NT2/D1 (cell line): ENCODE results near the gene TMEM145.

Experiments used
- DNase-seq: peaks from one replicate; pipeline ENCODE4 v3.0.0-alpha.2; 2011; ENCODE audit warnings: low read depth, low spot score
- H3K27me3 ChIP-seq: 2 replicates; pipeline ENCODE4 v1.6.0; 2011; ENCODE audit warnings: mild to moderate bottlenecking; ENCODE audit not compliant: insufficient read length, insufficient read depth
- H3K36me3 ChIP-seq: 2 replicates; pipeline ENCODE4 v1.6.1; 2011; ENCODE audit warnings: mild to moderate bottlenecking, low read length, mixed read lengths; ENCODE audit not compliant: insufficient read depth, insufficient read length
- H3K4me1 ChIP-seq: 2 replicates; pipeline ENCODE4 v1.5.1; 2011; ENCODE audit not compliant: insufficient read depth, insufficient read length
- H3K4me3 ChIP-seq: 2 replicates; pipeline ENCODE4 v1.5.1; 2011; ENCODE audit warnings: low read depth; ENCODE audit not compliant: insufficient read length
- H3K9ac ChIP-seq: 2 replicates; pipeline ENCODE4 v1.6.0; 2011; ENCODE audit warnings: low read depth; ENCODE audit not compliant: insufficient read length
- H3K9me3 ChIP-seq: 2 replicates; pipeline ENCODE4 v1.5.1; 2011; ENCODE audit warnings: mild to moderate bottlenecking, low read length; ENCODE audit not compliant: insufficient read depth
- SUZ12 ChIP-seq: IDR thresholded peaks from 2 replicates; pipeline ENCODE4 v1.6.1; 2011; ENCODE audit not compliant: insufficient read length, insufficient read depth; ENCODE audit errors: extremely low read depth
- YY1 ChIP-seq: IDR thresholded peaks from 2 replicates; pipeline ENCODE4 v1.6.1; 2011; ENCODE audit not compliant: insufficient read length, insufficient read depth
- ZNF274 ChIP-seq: IDR thresholded peaks from 2 replicates; pipeline ENCODE4 v1.6.1; 2011; ENCODE audit warnings: mild to moderate bottlenecking, low read depth, low read length

TMEM145 gene

DNA sequence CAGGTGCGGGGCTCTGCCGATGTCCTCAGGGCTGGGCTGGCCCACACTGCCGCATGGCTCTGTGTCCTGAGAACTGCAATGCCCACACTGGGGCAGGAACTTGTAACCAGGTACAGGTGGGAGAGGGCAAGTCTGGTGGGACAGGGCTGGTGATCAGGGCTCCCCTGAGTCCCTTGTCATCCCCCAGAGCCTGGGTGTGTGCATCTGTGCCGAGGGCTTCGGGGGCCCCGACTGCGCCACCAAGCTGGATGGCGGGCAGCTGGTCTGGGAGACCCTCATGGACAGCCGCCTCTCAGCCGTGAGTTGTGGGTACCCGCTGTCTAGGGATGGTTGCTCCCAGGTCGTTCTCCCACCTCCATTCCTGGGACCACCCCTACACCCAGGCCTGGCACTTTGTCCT, 42.8 kb downstream of the TMEM145 start:
- peaks cover 46% of the 10 kb centered on the region for H3K36me3 ChIP-seq
- H3K9ac ChIP-seq, result no peak overlapping the region
- no peaks in the 10 kb centered on the region for H3K27me3 ChIP-seq
- TF ChIP-seq YY1, result no peak
- TF ChIP-seq ZNF274, result no peak
- TF ChIP-seq SUZ12, result no peak
- H3K4me3 ChIP-seq, result no peak overlapping the region
- H3K9me3 ChIP-seq, result no peaks in the 10 kb centered on the region
- no peak for DNase-seq
- H3K4me1 ChIP-seq, result peaks cover under 1% of the 10 kb centered on the region

DNA sequence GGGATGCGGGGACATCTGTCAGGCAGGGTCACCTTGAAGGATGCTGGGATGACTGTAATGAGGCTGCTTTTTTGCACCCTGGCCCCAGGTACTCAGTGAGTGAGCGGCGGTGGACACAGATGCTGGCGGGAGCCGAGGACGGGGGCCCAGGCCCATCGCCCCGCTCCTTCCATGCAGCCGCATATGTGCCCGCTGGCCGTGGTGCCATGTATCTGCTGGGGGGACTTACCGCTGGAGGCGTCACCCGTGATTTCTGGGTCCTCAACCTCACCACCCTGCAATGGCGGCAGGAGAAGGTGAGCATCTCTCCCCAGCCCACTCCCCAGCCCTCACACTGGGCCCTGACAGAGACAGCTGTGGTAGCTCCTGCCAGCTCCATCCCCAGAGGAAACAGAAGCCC, 43.6 kb downstream of the TMEM145 start:
- Histone ChIP-seq H3K4me1 (peaks cover 4% of the 10 kb centered on the region), H3K9me3 (no peaks in the 10 kb centered on the region), H3K36me3 (peaks cover 41% of the 10 kb centered on the region), H3K9ac (no peak overlapping the region), H3K4me3 (no peak overlapping the region), H3K27me3 (no peaks in the 10 kb centered on the region)
- TF ChIP-seq YY1 (no peak), ZNF274 (no peak), SUZ12 (no peak)
- no peak for DNase-seq

DNA sequence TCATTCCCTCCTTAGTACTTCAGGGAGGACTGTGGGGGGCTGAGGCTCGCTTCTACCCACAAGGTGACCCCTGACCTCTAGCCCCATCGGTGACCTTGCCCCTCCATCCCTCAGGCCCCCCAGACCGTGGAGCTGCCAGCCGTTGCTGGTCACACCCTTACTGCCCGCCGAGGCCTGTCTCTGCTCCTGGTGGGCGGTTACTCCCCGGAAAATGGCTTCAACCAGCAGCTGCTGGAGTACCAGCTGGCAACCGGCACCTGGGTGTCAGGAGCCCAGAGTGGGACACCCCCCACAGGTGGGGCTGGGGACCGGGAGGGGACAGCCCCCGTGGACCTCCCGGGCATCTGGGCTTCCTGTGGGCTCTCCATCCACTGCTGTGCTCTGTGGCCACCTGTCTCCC, 44.2 kb downstream of the TMEM145 start:
- no peak for DNase-seq
- Histone ChIP-seq H3K4me3 (no peak overlapping the region), H3K9me3 (no peaks in the 10 kb centered on the region), H3K27me3 (no peaks in the 10 kb centered on the region), H3K4me1 (peaks cover 4% of the 10 kb centered on the region), H3K9ac (no peak overlapping the region), H3K36me3 (peaks cover 45% of the 10 kb centered on the region)
- no peak for TF ChIP-seq YY1
- no peak for TF ChIP-seq ZNF274
- no peak for TF ChIP-seq SUZ12

DNA sequence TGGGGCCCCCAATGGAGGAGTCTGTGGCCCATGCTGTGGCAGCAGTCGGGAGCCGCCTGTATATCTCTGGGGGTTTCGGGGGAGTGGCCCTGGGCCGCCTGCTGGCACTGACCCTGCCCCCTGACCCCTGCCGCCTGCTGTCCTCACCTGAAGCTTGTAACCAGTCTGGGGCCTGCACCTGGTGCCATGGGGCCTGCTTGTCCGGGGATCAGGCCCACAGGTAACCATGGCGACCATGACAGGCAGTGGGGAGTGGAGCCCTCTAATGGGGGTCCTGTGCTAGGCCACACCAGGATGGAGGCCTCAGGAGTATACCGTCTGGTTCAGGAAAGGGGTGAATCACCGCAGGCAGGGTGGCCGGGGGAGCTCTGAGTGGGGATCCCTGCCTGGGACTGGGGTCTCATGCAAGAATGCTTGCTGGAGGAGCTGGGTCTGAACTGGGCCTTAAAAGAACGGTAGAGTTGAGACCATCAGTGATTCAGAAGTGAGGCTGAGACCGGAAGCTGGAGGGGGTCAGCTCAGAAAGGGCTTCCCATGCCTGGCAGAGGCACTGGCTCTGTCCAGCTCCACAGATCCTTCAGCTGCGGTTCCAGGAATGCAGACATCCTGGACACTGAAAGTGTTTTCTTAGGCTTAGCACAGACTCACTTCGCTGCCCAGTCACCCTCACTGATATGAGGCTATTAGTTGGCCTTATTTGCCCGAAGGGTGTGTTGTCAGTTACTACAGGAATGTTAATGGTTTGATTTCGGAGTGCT, 47.9 kb downstream of the TMEM145 start:
- TF ChIP-seq ZNF274 (no peak), SUZ12 (no peak), YY1 (no peak)
- H3K36me3 ChIP-seq, result peaks cover 50% of the 10 kb centered on the region
- peak overlapping the region; percentile 11 for H3K9ac ChIP-seq
- DNase-seq, result peak; percentile 27
- peaks cover 16% of the 10 kb centered on the region; the same call in 1 of the 2 replicates for H3K9me3 ChIP-seq
- H3K4me3 ChIP-seq, result no peak overlapping the region
- H3K27me3 ChIP-seq, result no peaks in the 10 kb centered on the region
- peaks cover 4% of the 10 kb centered on the region for H3K4me1 ChIP-seq

DNA sequence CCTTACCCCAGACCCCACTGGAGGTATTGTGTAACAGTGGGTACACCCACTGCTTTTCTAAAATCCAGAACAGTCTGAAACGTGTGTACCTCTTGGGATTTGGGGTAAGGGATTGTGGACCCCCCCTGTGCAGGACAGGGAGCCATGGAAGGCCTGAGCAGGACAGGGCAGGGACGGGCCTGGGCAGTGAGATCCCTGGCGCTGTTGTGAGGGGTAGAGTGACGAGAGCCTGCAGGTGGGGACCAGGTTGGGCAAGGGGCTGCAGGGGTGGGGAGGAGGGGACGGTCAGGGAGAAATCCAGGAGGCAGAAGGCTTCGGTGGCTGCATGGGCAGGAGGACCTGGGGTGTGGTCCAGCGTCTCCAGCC, 48.4 kb downstream of the TMEM145 start:
- peaks cover 4% of the 10 kb centered on the region for H3K4me1 ChIP-seq
- H3K36me3 ChIP-seq, result peaks cover 44% of the 10 kb centered on the region
- peaks cover 16% of the 10 kb centered on the region; the same call in 1 of the 2 replicates for H3K9me3 ChIP-seq

DNA sequence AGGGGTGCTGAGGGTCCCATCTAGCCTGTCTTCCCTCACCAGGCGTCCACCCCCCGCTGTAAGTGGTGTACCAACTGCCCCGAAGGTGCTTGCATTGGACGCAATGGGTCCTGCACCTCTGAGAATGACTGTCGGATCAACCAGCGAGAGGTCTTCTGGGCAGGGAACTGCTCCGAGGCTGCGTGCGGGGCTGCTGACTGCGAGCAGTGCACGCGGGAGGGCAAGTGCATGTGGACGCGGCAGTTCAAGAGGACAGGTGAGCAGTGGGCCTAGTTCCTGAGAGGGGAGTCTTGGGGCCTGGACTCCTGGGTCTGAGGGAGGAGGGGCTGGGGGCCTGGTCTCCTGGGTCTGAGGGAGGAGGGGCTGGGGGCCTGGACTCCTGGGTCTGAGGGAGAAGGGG, 49.2 kb downstream of the TMEM145 start:
- Histone ChIP-seq H3K4me3 (no peak overlapping the region), H3K9ac (no peak overlapping the region), H3K9me3 (peaks cover 16% of the 10 kb centered on the region; the same call in 1 of the 2 replicates), H3K36me3 (peaks cover 37% of the 10 kb centered on the region), H3K4me1 (peaks cover 4% of the 10 kb centered on the region), H3K27me3 (no peaks in the 10 kb centered on the region)
- no peak for DNase-seq
- TF ChIP-seq YY1 (no peak), SUZ12 (no peak), ZNF274 (no peak)

More for the DNA sequence above, 48.4 kb downstream of the TMEM145 start:
- no peak for TF ChIP-seq SUZ12
- no peak for TF ChIP-seq ZNF274
- no peak for TF ChIP-seq YY1
- Histone ChIP-seq H3K27me3 (no peaks in the 10 kb centered on the region), H3K4me3 (no peak overlapping the region), H3K9ac (no peak overlapping the region)
- DNase-seq, result no peak

DNA sequence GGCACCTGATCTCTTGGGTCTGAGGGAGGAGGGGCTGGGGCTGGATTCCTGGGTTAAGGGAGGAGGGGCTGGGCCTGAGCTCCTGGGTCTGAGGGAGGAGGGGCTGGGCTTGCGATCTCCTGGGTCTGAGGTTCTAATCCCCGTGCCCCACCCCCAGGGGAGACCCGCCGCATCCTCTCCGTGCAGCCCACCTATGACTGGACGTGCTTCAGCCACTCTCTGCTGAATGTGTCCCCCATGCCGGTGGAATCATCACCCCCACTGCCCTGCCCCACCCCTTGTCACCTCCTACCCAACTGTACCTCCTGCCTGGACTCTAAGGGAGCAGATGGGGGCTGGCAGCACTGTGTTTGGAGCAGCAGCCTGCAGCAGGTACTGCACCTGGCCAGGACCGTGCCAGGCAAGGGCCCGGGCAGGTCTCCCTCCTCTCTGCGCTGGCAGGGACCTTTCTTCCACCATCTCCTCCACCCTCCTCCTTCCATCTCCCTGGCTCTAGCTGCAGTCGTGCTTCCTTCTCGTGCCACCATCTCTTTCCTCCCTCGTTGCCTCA, 49.9 kb downstream of the TMEM145 start:
- no peak for DNase-seq
- no peaks in the 10 kb centered on the region for H3K27me3 ChIP-seq
- no peak overlapping the region for H3K4me3 ChIP-seq
- H3K9ac ChIP-seq, result no peak overlapping the region
- H3K36me3 ChIP-seq, result peaks cover 31% of the 10 kb centered on the region
- H3K4me1 ChIP-seq, result peaks cover 5% of the 10 kb centered on the region
- no peak for TF ChIP-seq ZNF274
- H3K9me3 ChIP-seq, result peaks cover 16% of the 10 kb centered on the region; the same call in 1 of the 2 replicates
